Globus pallidus (tissue), 1 donor: ENCODE measurements around the gene CKAP2L.
"Not testable (repeated sequence)": the region's sequence is repeated elsewhere in the genome, so short reads cannot be mapped to it uniquely, and the experiment has no call there.

Source experiments
- DNase-seq: peaks from one replicate; pipeline ENCODE4 v3.0.0-alpha.2; 2015; ENCODE audit warnings: low spot score

The CKAP2L gene

GRCh38 chr2:112706947-112707346, 57.5 kb downstream of the CKAP2L start:
- DNase-seq = not testable (repeated sequence)

- DNase-seq = no peak
These were observed 58.2 kb downstream of the CKAP2L start for GRCh38 chr2:112706170-112706664.

- no peak for DNase-seq
These were observed 58.8 kb downstream of the CKAP2L start for GRCh38 chr2:112705575-112705974.

- DNase-seq = no peak
These were observed 60.7 kb downstream of the CKAP2L start for GRCh38 chr2:112703684-112704083.

- no peak for DNase-seq
These were observed 63.4 kb downstream of the CKAP2L start for GRCh38 chr2:112701052-112701451.

GRCh38 chr2:112699984-112700667, 64.3 kb downstream of the CKAP2L start:
- no peak for DNase-seq

- no peak for DNase-seq
These were observed 65.4 kb downstream of the CKAP2L start for GRCh38 chr2:112698834-112699515.

GRCh38 chr2:112694182-112694581, 70.2 kb downstream of the CKAP2L start:
- DNase-seq = no peak

GRCh38 chr2:112693596-112693995, 70.8 kb downstream of the CKAP2L start:
- no peak for DNase-seq

GRCh38 chr2:112692918-112693317, 71.5 kb downstream of the CKAP2L start:
- DNase-seq = no peak

GRCh38 chr2:112692495-112692911, 71.9 kb downstream of the CKAP2L start:
- DNase-seq = no peak

GRCh38 chr2:112691881-112692281, 72.5 kb downstream of the CKAP2L start:
- no peak for DNase-seq

GRCh38 chr2:112690853-112691401, 73.5 kb downstream of the CKAP2L start:
- DNase-seq = peak; percentile 61

- DNase-seq = no peak
These were observed 76.1 kb downstream of the CKAP2L start for GRCh38 chr2:112688086-112688880.

- DNase-seq = no peak
These were observed 76.9 kb downstream of the CKAP2L start for GRCh38 chr2:112687522-112687921.
